GM12878 (cell line): ENCODE measurements around the gene UROC1. TPM values are rescaled to one million over a fixed set of nuclear protein-coding genes. Genes with fewer than 3 reads are reported as not detected.

Source experiments
- CUX1 ChIP-seq: IDR thresholded peaks from 2 replicates; pipeline ENCODE4 v1.6.1; 2012; ENCODE audit warnings: improper control_type of control experiment, low read depth, low read length; ENCODE audit not compliant: insufficient replicate concordance
- GABPA ChIP-seq: IDR thresholded peaks from 2 replicates; pipeline ENCODE4 v1.6.1; 2014; ENCODE audit warnings: antibody characterized with exemption, low read depth, mild to moderate bottlenecking, inconsistent platforms
- HDAC2 ChIP-seq: fragments of 200-600 bp; sonication (generic); IDR thresholded peaks from 2 replicates; pipeline ENCODE4 v1.6.1; 2017
- IRF3 ChIP-seq: fragments of 450-650 bp; IDR thresholded peaks from 2 replicates; pipeline ENCODE4 v1.6.1; 2014; ENCODE audit warnings: mild to moderate bottlenecking
- MEF2A ChIP-seq: IDR thresholded peaks from 2 replicates; pipeline ENCODE4 v1.6.1; 2011; ENCODE audit warnings: low read depth, mild to moderate bottlenecking, low read length, moderate library complexity; ENCODE audit not compliant: insufficient read depth
- NFXL1 ChIP-seq: fragments of 450-650 bp; IDR thresholded peaks from 2 replicates; pipeline ENCODE4 v1.6.1; 2017; ENCODE audit warnings: antibody characterized with exemption, mild to moderate bottlenecking, borderline replicate concordance
- POLR2AphosphoS5 ChIP-seq: IDR thresholded peaks from 2 replicates; pipeline ENCODE4 v1.6.1; 2011; ENCODE audit warnings: mild to moderate bottlenecking, low read length, inconsistent platforms
- SUPT20H ChIP-seq: IDR thresholded peaks from 2 replicates; pipeline ENCODE4 v1.6.1; 2011; ENCODE audit warnings: low read depth, mild to moderate bottlenecking, low read length, moderate library complexity, borderline replicate concordance; ENCODE audit not compliant: control insufficient read depth
- SUZ12 ChIP-seq: fragments of 200-600 bp; sonication (generic); IDR thresholded peaks from one replicate; pipeline ENCODE4 v1.6.1; 2018; ENCODE audit warnings: antibody characterized with exemption, mild to moderate bottlenecking; ENCODE audit not compliant: unreplicated experiment
- TARDBP ChIP-seq: IDR thresholded peaks from 2 replicates; pipeline ENCODE4 v1.6.1; 2016; ENCODE audit warnings: borderline replicate concordance
- polyA plus RNA-seq, 11 experiments: library from polyadenylated mRNA; depleted of rRNA in 4 of 11; unstranded in 6 of 11; stranded (reverse) in 5 of 11; fragments of >200 nt; fragmentation: Nextera tagmentation in 4 of 11; fragmentation: Illumina TruSeq in 1 of 11; extraction: Ambion mirVana in 4 of 11; extraction: Trizol in 1 of 11; gene quantifications; 1 replicate in 1 of 11; 2 replicates in 10 of 11; pipeline versions ENCODE4 v1.2.1 to v1.2.3, GENCODE V29; 2011 to 2016; ENCODE audit warnings: inconsistent platforms in 2 of 11, missing spikeins in 2 of 11, low read depth in 1 of 11
- total RNA-seq, 4 experiments: library from RNA; depleted of rRNA in 3 of 4; stranded (reverse); fragments of >200 nt in 3 of 4; fragmentation: Illumina TruSeq in 1 of 4; extraction: Trizol in 1 of 4; gene quantifications; 2 replicates each; pipeline versions ENCODE4 v1.2.1 to v1.2.3, GENCODE V29; 2013 to 2021
- TF ChIP-seq, protein P1 (sequence below): fragments of 450-650 bp; IDR thresholded peaks from 2 replicates; pipeline ENCODE4 v1.6.1; 2017; ENCODE audit warnings: low read depth, mild to moderate bottlenecking, moderate library complexity
- TF ChIP-seq, protein P2 (sequence below): fragments of 450-650 bp; IDR thresholded peaks from 2 replicates; pipeline ENCODE4 v1.6.1; 2017; ENCODE audit warnings: mild to moderate bottlenecking

The UROC1 gene
- total and polyA plus RNA-seq, 10 of the 15 experiments (the other 5 are each of a cell fraction or from before 2014, with no cell fraction given) = 0.04 TPM; not detected in 9

DNA sequence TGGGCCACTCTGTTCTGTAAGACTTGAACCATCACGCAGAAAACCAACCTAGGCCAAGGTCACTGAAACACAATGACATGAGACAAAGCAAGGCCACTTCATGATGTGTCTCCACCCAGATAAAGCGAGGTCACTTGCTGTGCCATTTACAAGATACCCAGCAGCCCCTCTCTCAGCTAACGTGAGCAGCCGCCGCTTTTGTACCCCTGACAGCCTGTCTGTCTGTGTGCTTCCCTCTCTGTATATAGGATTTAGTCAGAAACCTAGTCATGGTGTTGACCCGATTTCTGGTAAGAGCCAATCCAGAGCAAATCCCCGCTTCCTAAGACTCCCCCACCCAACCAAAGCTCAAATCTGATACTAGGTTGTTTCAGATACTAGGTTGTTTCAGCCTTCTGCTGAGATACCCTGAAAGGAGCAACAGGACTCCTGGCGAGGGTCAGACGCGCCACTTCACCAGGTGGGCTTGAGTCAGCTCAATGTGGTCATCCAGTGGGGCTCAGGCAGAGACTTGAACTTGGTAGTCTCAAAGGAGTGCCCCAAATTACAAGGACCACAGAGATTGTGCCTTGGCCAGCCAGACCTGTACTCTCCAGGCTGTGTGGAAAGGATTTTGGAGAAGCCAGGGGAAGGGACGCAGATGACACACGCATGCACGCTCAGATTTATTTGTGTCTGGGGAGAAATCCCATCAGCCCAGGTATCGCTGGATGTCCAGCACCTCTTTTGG lies 38.8 kb downstream of the UROC1 start (continued):
- TF ChIP-seq CUX1 (no peak), TARDBP (no peak), IRF3 (no peak), SUZ12 (no peak), MEF2A (no peak), POLR2AphosphoS5 (no peak), GABPA (no peak), NFXL1 (no peak), SUPT20H (no peak), HDAC2 (no peak)
- TF ChIP-seq, protein P1, sequence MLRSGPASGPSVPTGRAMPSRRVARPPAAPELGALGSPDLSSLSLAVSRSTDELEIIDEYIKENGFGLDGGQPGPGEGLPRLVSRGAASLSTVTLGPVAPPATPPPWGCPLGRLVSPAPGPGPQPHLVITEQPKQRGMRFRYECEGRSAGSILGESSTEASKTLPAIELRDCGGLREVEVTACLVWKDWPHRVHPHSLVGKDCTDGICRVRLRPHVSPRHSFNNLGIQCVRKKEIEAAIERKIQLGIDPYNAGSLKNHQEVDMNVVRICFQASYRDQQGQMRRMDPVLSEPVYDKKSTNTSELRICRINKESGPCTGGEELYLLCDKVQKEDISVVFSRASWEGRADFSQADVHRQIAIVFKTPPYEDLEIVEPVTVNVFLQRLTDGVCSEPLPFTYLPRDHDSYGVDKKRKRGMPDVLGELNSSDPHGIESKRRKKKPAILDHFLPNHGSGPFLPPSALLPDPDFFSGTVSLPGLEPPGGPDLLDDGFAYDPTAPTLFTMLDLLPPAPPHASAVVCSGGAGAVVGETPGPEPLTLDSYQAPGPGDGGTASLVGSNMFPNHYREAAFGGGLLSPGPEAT = no peak
- TF ChIP-seq, protein P2, sequence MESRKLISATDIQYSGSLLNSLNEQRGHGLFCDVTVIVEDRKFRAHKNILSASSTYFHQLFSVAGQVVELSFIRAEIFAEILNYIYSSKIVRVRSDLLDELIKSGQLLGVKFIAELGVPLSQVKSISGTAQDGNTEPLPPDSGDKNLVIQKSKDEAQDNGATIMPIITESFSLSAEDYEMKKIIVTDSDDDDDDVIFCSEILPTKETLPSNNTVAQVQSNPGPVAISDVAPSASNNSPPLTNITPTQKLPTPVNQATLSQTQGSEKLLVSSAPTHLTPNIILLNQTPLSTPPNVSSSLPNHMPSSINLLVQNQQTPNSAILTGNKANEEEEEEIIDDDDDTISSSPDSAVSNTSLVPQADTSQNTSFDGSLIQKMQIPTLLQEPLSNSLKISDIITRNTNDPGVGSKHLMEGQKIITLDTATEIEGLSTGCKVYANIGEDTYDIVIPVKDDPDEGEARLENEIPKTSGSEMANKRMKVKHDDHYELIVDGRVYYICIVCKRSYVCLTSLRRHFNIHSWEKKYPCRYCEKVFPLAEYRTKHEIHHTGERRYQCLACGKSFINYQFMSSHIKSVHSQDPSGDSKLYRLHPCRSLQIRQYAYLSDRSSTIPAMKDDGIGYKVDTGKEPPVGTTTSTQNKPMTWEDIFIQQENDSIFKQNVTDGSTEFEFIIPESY = no peak
